IMR-90 (cell line): ENCODE measurements around the gene SH2B3. TPM values are rescaled to one million over a fixed set of nuclear protein-coding genes. Genes with fewer than 3 reads are reported as not detected.

Experiments
- ATAC-seq: fragments of 200-7000 bp; cut with Tn5 transposase; 2 replicates; pipeline ENCODE4 v1.9.1; 2020; ENCODE audit warnings: low read depth, mild to moderate bottlenecking, moderate library complexity
- BruUV-seq: library from RNA; stranded (reverse); fragments of 400-500 nt; replicated peaks from 2 replicates; lab custom pipeline; 2021; lab: Mats Ljungman, UMichigan
- CTCF ChIA-PET: fragments of 300-600 bp; formaldehyde crosslinking; extraction: SDS; loops from one replicate; lab custom pipeline; 2021; ENCODE audit warnings: antibody characterized with exemption; lab: Yijun Ruan, JAX
- POLR2A ChIA-PET: fragments of 300-600 bp; sonication (Branson Sonifier 250); formaldehyde crosslinking; loops from one replicate; lab custom pipeline; 2022; ENCODE audit warnings: antibody characterized with exemption; ENCODE audit not compliant: unreplicated experiment; lab: Charles Lee
- DNase-seq: peaks from one replicate; pipeline ENCODE4 v3.0.0; 2013
- H2AFZ ChIP-seq: replicated peaks from 2 replicates; pipeline ENCODE3; 2013; ENCODE audit warnings: low read length, mild to moderate bottlenecking; ENCODE audit not compliant: poor library complexity
- H2AK5ac ChIP-seq: 2 replicates; pipeline ENCODE4 v1.6.1; 2013; ENCODE audit warnings: low read depth, low read length, inconsistent platforms
- H2AK9ac ChIP-seq: replicated peaks from 2 replicates; pipeline ENCODE3; 2013; ENCODE audit warnings: mild to moderate bottlenecking, low read depth, low read length, moderate library complexity; ENCODE audit not compliant: poor library complexity
- H2BK120ac ChIP-seq: 2 replicates; pipeline ENCODE4 v1.6.1; 2013; ENCODE audit warnings: low read depth, low read length, inconsistent platforms
- H2BK15ac ChIP-seq: 3 replicates; pipeline ENCODE4 v1.6.1; 2013; ENCODE audit warnings: low read depth, low read length, inconsistent platforms
- H2BK20ac ChIP-seq: 2 replicates; pipeline ENCODE4 v1.6.1; 2013; ENCODE audit warnings: low read depth, mild to moderate bottlenecking, inconsistent platforms, low read length, moderate library complexity
- H2BK5ac ChIP-seq: 2 replicates; pipeline ENCODE4 v1.6.1; 2013; ENCODE audit warnings: mild to moderate bottlenecking, low read depth, low read length, inconsistent platforms; ENCODE audit not compliant: poor library complexity, severe bottlenecking
- H3K14ac ChIP-seq: replicated peaks from 2 replicates; pipeline ENCODE4 v1.6.1; 2013; ENCODE audit warnings: low read depth, low read length, inconsistent platforms
- H3K18ac ChIP-seq: 2 replicates; pipeline ENCODE4 v1.6.1; 2013; ENCODE audit warnings: low read depth, low read length, control low read depth
- H3K23ac ChIP-seq: 2 replicates; pipeline ENCODE4 v1.6.1; 2013; ENCODE audit warnings: low read depth, low read length, inconsistent platforms
- H3K27ac ChIP-seq: 2 replicates; pipeline ENCODE4 v1.5.1; 2013; ENCODE audit warnings: mild to moderate bottlenecking, control low read depth, low read length; ENCODE audit not compliant: insufficient read depth
- H3K27me3 ChIP-seq: 2 replicates; pipeline ENCODE4 v1.6.1; 2013; ENCODE audit warnings: low read length; ENCODE audit not compliant: control insufficient read depth, insufficient read depth
- H3K36me3 ChIP-seq: 2 replicates; pipeline ENCODE4 v1.6.1; 2013; ENCODE audit warnings: low read length, mixed read lengths; ENCODE audit not compliant: control insufficient read depth, insufficient read depth
- H3K4ac ChIP-seq: 2 replicates; pipeline ENCODE4 v1.6.1; 2013; ENCODE audit warnings: low read depth, low read length, inconsistent platforms
- H3K4me1 ChIP-seq: 2 replicates; pipeline ENCODE4 v1.6.1; 2013; ENCODE audit warnings: low read length, mixed read lengths; ENCODE audit not compliant: control insufficient read depth, insufficient read depth
- H3K4me2 ChIP-seq: 2 replicates; pipeline ENCODE4 v1.6.1; 2013; ENCODE audit warnings: low read depth, mild to moderate bottlenecking, control low read depth, low read length, moderate library complexity
- H3K4me3 ChIP-seq: 2 replicates; pipeline ENCODE4 v1.5.1; 2013; ENCODE audit warnings: low read depth, mild to moderate bottlenecking, control low read depth, low read length, moderate library complexity; ENCODE audit not compliant: insufficient read depth
- H3K56ac ChIP-seq: 2 replicates; pipeline ENCODE4 v1.6.1; 2013; ENCODE audit warnings: low read length, inconsistent platforms; ENCODE audit not compliant: insufficient read depth; ENCODE audit errors: extremely low read depth
- H3K79me1 ChIP-seq, 2 experiments: 2 replicates each; pipeline ENCODE4 v1.6.1; 2013; ENCODE audit warnings: low read length in 2 of 2, inconsistent platforms in 1 of 2, low read depth in 1 of 2
- H3K9ac ChIP-seq: 2 replicates; pipeline ENCODE4 v1.6.1; 2013; ENCODE audit warnings: low read depth, low read length, control low read depth
- H3K9me1 ChIP-seq: 2 replicates; pipeline ENCODE4 v1.6.1; 2013; ENCODE audit warnings: low read length, inconsistent platforms; ENCODE audit not compliant: insufficient read depth
- H3K9me3 ChIP-seq: 2 replicates; pipeline ENCODE4 v1.6.1; 2013; ENCODE audit warnings: low read length; ENCODE audit not compliant: control insufficient read depth, insufficient read depth
- H4K20me1 ChIP-seq: 2 replicates; pipeline ENCODE4 v1.6.1; 2013; ENCODE audit warnings: low read length, inconsistent platforms; ENCODE audit not compliant: insufficient read depth
- H4K5ac ChIP-seq: 2 replicates; pipeline ENCODE4 v1.6.1; 2013; ENCODE audit warnings: mild to moderate bottlenecking, low read depth, low read length, control low read depth
- H4K8ac ChIP-seq, 2 experiments: 2 replicates each; pipeline ENCODE4 v1.6.1; 2013; ENCODE audit warnings: low read depth in 2 of 2, low read length in 2 of 2, control low read depth in 1 of 2, inconsistent platforms in 1 of 2
- H4K91ac ChIP-seq: 2 replicates; pipeline ENCODE4 v1.6.1; 2013; ENCODE audit warnings: low read depth, low read length, inconsistent platforms; ENCODE audit not compliant: insufficient read depth
- BHLHE40 ChIP-seq: fragments of 150-350 bp; IDR thresholded peaks from 2 replicates; pipeline ENCODE4 v1.6.1; 2016; ENCODE audit warnings: mild to moderate bottlenecking, low read depth, low read length
- CEBPB ChIP-seq: IDR thresholded peaks from 2 replicates; pipeline ENCODE4 v1.6.1; 2012; ENCODE audit warnings: low read depth, low read length, improper control_type of control experiment
- FOS ChIP-seq: fragments of 150-350 bp; IDR thresholded peaks from 2 replicates; pipeline ENCODE4 v1.6.1; 2016; ENCODE audit warnings: low read depth, low read length
- MAFK ChIP-seq: IDR thresholded peaks from 2 replicates; pipeline ENCODE4 v1.6.1; 2012; ENCODE audit warnings: low read depth, low read length, improper control_type of control experiment
- WGBS, 2 experiments: methylation state at CpG; one replicate each; pipeline versions ENCODE4 v1.1.5 to v1.1.7; 2013; ENCODE audit warnings: missing lambda C conversion rate in 2 of 2; ENCODE audit not compliant: insufficient read length in 1 of 2; ENCODE audit errors: extremely low coverage in 2 of 2; 5-methylcytosine and 5-hydroxymethylcytosine counted together
- dilution Hi-C: fragments of 300-500 bp; cut with HindIII; formaldehyde crosslinking; loops from one replicate; pipeline ENCODE4 v1.14.3; 2018; ENCODE audit warnings: low sequenced_read_pairs; ENCODE audit not compliant: unreplicated experiment
- in situ Hi-C: fragments of 300-500 bp; cut with MboI; formaldehyde crosslinking; loops from 3 replicates; pipeline ENCODE4 v1.14.3; 2019; ENCODE audit warnings: low sequenced_read_pairs, inconsistent platforms, mixed read lengths
- intact Hi-C: fragments of 100-400 bp; cut with micrococcal nuclease; formaldehyde crosslinking; loops from 2 replicates; pipeline ENCODE4 v1.10.0; 2022
- polyA plus RNA-seq, 3 experiments: library from polyadenylated mRNA; depleted of rRNA; stranded (reverse); fragments of >200 nt; gene quantifications; 2 replicates each; pipeline ENCODE4 v1.2.3, GENCODE V29; 2012; ENCODE audit warnings: low replicate concordance in 1 of 3
- total RNA-seq: library from RNA; depleted of rRNA; stranded (reverse); fragments of >200 nt; gene quantifications from 2 replicates; pipeline ENCODE4 v1.2.3, GENCODE V29; 2012

The SH2B3 gene
- total and polyA plus RNA-seq, 2 of the 4 experiments (the other 2 are of a cell fraction), result 9.3 to 20.2 TPM

DNA sequence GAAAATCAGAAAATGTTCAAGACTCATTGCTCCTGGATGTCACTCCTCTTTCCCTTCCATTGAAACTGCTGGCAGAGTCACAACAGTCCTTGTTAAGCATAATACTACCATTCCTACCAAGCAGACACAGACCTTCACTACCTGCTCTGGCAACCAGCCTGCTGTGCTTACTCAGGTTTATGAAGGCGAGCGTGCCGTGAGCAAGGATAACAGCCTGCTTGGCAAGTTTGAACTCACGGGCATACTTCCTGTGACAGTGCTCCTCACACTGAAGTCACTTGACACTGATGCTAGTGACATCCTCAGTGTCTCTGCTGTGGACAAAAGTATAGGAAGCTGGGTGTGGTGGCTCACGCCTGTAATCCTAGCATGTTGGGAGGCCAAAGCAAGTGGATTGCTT is 21.1 kb upstream of the SH2B3 start:
- Histone ChIP-seq H4K8ac (no peak overlapping the region), H4K5ac (no peak overlapping the region), H3K14ac (no peak overlapping the region), H3K9me3 (no peaks in the 10 kb centered on the region), H4K20me1 (no peaks in the 10 kb centered on the region), H3K23ac (no peak overlapping the region), H3K27me3 (peaks cover 30% of the 10 kb centered on the region), H3K9me1 (0 out of 2 replicates have a peak, but pooled peaks cover 4% of the 10 kb centered on the region), H3K79me1 (no peaks in the 10 kb centered on the region), H2BK20ac (no peak overlapping the region), H2BK15ac (no peak overlapping the region), H3K9ac (no peak overlapping the region), H2AFZ (no peak overlapping the region), H3K4me2 (no peak overlapping the region), H3K4me1 (no peaks in the 10 kb centered on the region), H3K27ac (no peak overlapping the region), H3K36me3 (no peaks in the 10 kb centered on the region), H2BK120ac (no peak overlapping the region), H3K4me3 (no peak overlapping the region), H3K56ac (no peak overlapping the region), H2AK9ac (no peak overlapping the region), H2BK5ac (no peak overlapping the region), H4K91ac (no peak overlapping the region), H2AK5ac (no peak overlapping the region), H3K18ac (no peak overlapping the region), H3K4ac (no peak overlapping the region)
- in situ Hi-C loops (no loop called here), dilution Hi-C loops (no loop called here), intact Hi-C loops (no loop called here)
- CTCF ChIA-PET, result no interaction called here
- POLR2A ChIA-PET, result no interaction called here
- no peak for ATAC-seq
- no TSS peak for BruUV-seq
- TF ChIP-seq FOS, result no peak
- TF ChIP-seq BHLHE40, result no peak
- TF ChIP-seq CEBPB, result no peak
- TF ChIP-seq MAFK, result no peak
- 85% methylated on average over 4 of the region's 5 CpGs; no CpG with 5 or more reads in 1 of the 2 experiments for WGBS, 2 experiments
- DNase-seq, result no peak
